Natural killer cell (primary cell): ENCODE results near the gene WHRN. TPM values are rescaled to one million over a fixed set of nuclear protein-coding genes. Genes with fewer than 3 reads are reported as not detected.

Source experiments
- ATAC-seq, 3 donors: fragments of 150-1000 bp in 2 of 3; fragments of 200-7000 bp in 1 of 3; cut with Tn5 transposase; 1 replicate in 1 of 3; 2 replicates in 2 of 3; pipeline ENCODE4 v1.10.0; 2021; ENCODE audit warnings: mild to moderate bottlenecking in 2 of 3, moderate library complexity in 2 of 3
- DNase-seq, 2 donors: peaks; one replicate each; pipeline versions ENCODE4 v3.0.0 to v3.0.0-alpha.2; 2013 to 2021; ENCODE audit warnings: mixed read lengths in 1 of 2
- H3K27ac ChIP-seq: one replicate; pipeline ENCODE4 v1.5.1; 2013; ENCODE audit warnings: mild to moderate bottlenecking, low read length
- H3K27me3 ChIP-seq: one replicate; pipeline ENCODE4 v1.6.1; 2013; ENCODE audit warnings: low read length; ENCODE audit not compliant: control insufficient read depth, insufficient read depth
- H3K36me3 ChIP-seq: one replicate; pipeline ENCODE4 v1.6.1; 2013; ENCODE audit warnings: low read length; ENCODE audit not compliant: control insufficient read depth, insufficient read depth
- H3K4me1 ChIP-seq: one replicate; pipeline ENCODE4 v1.6.1; 2013; ENCODE audit warnings: low read length; ENCODE audit not compliant: control insufficient read depth, insufficient read depth
- H3K4me3 ChIP-seq: one replicate; pipeline ENCODE4 v1.5.1; 2013; ENCODE audit warnings: low read length
- H3K9me3 ChIP-seq: one replicate; pipeline ENCODE4 v1.6.1; 2013; ENCODE audit warnings: low read length; ENCODE audit not compliant: control insufficient read depth, insufficient read depth
- H3K27ac Mint-ChIP-seq, 2 donors: one replicate each; pipeline ENCODE4 v1.8.0; 2022; ENCODE audit warnings: mild to moderate bottlenecking in 2 of 2, mixed read lengths in 2 of 2, moderate library complexity in 1 of 2
- H3K27me3 Mint-ChIP-seq, 2 donors: one replicate each; pipeline ENCODE4 v1.8.0; 2022; ENCODE audit warnings: low read depth in 2 of 2, mixed read lengths in 2 of 2
- H3K36me3 Mint-ChIP-seq: one replicate; pipeline ENCODE4 v1.8.0; 2022; ENCODE audit warnings: mixed read lengths
- H3K4me1 Mint-ChIP-seq, 2 donors: one replicate each; pipeline ENCODE4 v1.8.0; 2022; ENCODE audit warnings: mixed read lengths in 2 of 2
- H3K4me3 Mint-ChIP-seq: one replicate; pipeline ENCODE4 v1.8.0; 2022; ENCODE audit warnings: mild to moderate bottlenecking, moderate library complexity, mixed read lengths
- H3K9me3 Mint-ChIP-seq, 2 donors: one replicate each; pipeline ENCODE4 v1.8.0; 2022; ENCODE audit warnings: mixed read lengths in 2 of 2
- CTCF ChIP-seq: fragments of 200-600 bp; IDR thresholded peaks from one replicate; pipeline ENCODE4 v1.8.0; 2022; ENCODE audit warnings: antibody characterized with exemption
- WGBS: methylation state at CpG from one replicate; pipeline ENCODE4 v1.1.7; 2013; ENCODE audit warnings: missing lambda C conversion rate; ENCODE audit not compliant: insufficient coverage; 5-methylcytosine and 5-hydroxymethylcytosine counted together
- intact Hi-C: fragments of 100-400 bp; cut with micrococcal nuclease; formaldehyde crosslinking; loops from one replicate; pipeline ENCODE4 v1.14.2; 2022
- total RNA-seq, 4 donors: library from RNA; stranded (reverse); fragments of 120-200 nt in 1 of 4; gene quantifications; one replicate each; pipeline versions ENCODE4 v1.2.3 to v1.2.4, GENCODE V29; 2013 to 2022

Gene WHRN
- total RNA-seq, 3 donors from 2014 or later (not counting 1 experiment from before 2014, with no cell fraction given), result 29.8 to 90.6 (median 36.8) TPM

GRCh38 chr9:114400219-114400618, 105.1 kb downstream of the WHRN start:
- Histone ChIP-seq H3K36me3 (peaks cover 2% of the 10 kb centered on the region), H3K4me1 (peaks cover 32% of the 10 kb centered on the region), H3K9me3 (no peaks in the 10 kb centered on the region), H3K27ac (no peak overlapping the region), H3K27me3 (no peaks in the 10 kb centered on the region), H3K4me3 (no peak overlapping the region)
- 71% methylated on average over 1 of the region's 1 CpG for WGBS
- DNase-seq (no peak), ATAC-seq (no peak)
- intact Hi-C loops, result no loop called here
- Mint-ChIP-seq H3K4me1 (peaks cover 12 to 31% of the 10 kb centered on the region in 2 donors), H3K27ac (no peak overlapping the region), H3K4me3 (no peak overlapping the region), H3K27me3 (no peaks in the 10 kb centered on the region), H3K9me3 (no peaks in the 10 kb centered on the region), H3K36me3 (no peaks in the 10 kb centered on the region)
- TF ChIP-seq CTCF, result no peak

GRCh38 chr9:114399381-114399780, 105.9 kb downstream of the WHRN start:
- H3K4me3 ChIP-seq, result no peak overlapping the region
- Mint-ChIP-seq H3K4me3 (no peak overlapping the region), H3K4me1 (peaks cover 11 to 39% of the 10 kb centered on the region in 2 donors), H3K36me3 (no peaks in the 10 kb centered on the region), H3K27me3 (no peaks in the 10 kb centered on the region), H3K9me3 (no peaks in the 10 kb centered on the region), H3K27ac (no peak overlapping the region)
- peaks cover 2% of the 10 kb centered on the region for H3K36me3 ChIP-seq
- no peaks in the 10 kb centered on the region for H3K9me3 ChIP-seq
- intact Hi-C loops, result loop anchor here (5.0 kb wide), 1 partner anchor 37 kb away; no protein-coding TSS in a partner anchor
- ATAC-seq, result no peak
- TF ChIP-seq CTCF, result no peak
- no peak overlapping the region for H3K27ac ChIP-seq
- 95% methylated on average over 4 of the region's 4 CpGs for WGBS
- no peak for DNase-seq
- H3K4me1 ChIP-seq, result peaks cover 40% of the 10 kb centered on the region
- H3K27me3 ChIP-seq, result no peaks in the 10 kb centered on the region

GRCh38 chr9:114397848-114398605, 107.2 kb downstream of the WHRN start:
- peaks cover 2% of the 10 kb centered on the region for H3K36me3 ChIP-seq
- under 1% methylated on average over 62 of the region's 66 CpGs for WGBS
- H3K27me3 Mint-ChIP-seq, result no peaks in the 10 kb centered on the region
- DNase-seq (peak; percentile 96), ATAC-seq (peak; percentile 93 to 98 (median 93))
- H3K9me3 Mint-ChIP-seq, result no peaks in the 10 kb centered on the region
- no peak for TF ChIP-seq CTCF
- H3K36me3 Mint-ChIP-seq, result no peaks in the 10 kb centered on the region
- H3K9me3 ChIP-seq, result no peaks in the 10 kb centered on the region
- no peaks in the 10 kb centered on the region for H3K27me3 ChIP-seq
- peak overlapping the region; percentile 93 for H3K4me3 ChIP-seq
- H3K4me3 Mint-ChIP-seq, result peak overlapping the region; percentile 98
- H3K4me1 ChIP-seq, result peaks cover 41% of the 10 kb centered on the region
- peak overlapping the region; percentile 97 for H3K27ac ChIP-seq
- intact Hi-C loops, result loop anchor here (1.0 to 5.0 kb wide), 3 partner anchors 8 to 36 kb away; no protein-coding TSS in a partner anchor
- peak overlapping the region; percentile 94 to 95 for H3K27ac Mint-ChIP-seq
- H3K4me1 Mint-ChIP-seq, result peaks cover 11 to 42% of the 10 kb centered on the region in 2 donors
